HepG2 (cell line): Measurements from ENCODE around the gene SREBF1. TPM values are rescaled to one million over a fixed set of nuclear protein-coding genes. Genes with fewer than 3 reads are reported as not detected.

Experiments
- CAMTA2 ChIP-seq: sonication (generic); formaldehyde crosslinking; IDR thresholded peaks from 2 replicates; pipeline ENCODE4 v1.4.0; 2020; ENCODE audit warnings: mild to moderate bottlenecking, missing genetic modification reagents, borderline replicate concordance
- CEBPZ ChIP-seq: IDR thresholded peaks from 2 replicates; pipeline ENCODE4 v1.6.1; 2012; ENCODE audit warnings: low read length, improper control_type of control experiment
- CERS6 ChIP-seq: sonication (generic); formaldehyde crosslinking; IDR thresholded peaks from 2 replicates; pipeline ENCODE4 v1.5.0; 2020; ENCODE audit warnings: missing genetic modification reagents
- FOXP1 ChIP-seq, 2 experiments: fragments of 450-650 bp in 1 of 2; IDR thresholded peaks; 2 replicates each; pipeline ENCODE4 v1.6.1; 2017 to 2018; ENCODE audit warnings: antibody characterized with exemption in 1 of 2
- HIC2 ChIP-seq: sonication (generic); formaldehyde crosslinking; IDR thresholded peaks from 2 replicates; pipeline ENCODE4 v1.9.0; 2022; ENCODE audit warnings: low read depth, missing genetic modification reagents
- HIVEP1 ChIP-seq: sonication (generic); formaldehyde crosslinking; IDR thresholded peaks from 2 replicates; pipeline ENCODE4 v1.4.0; 2020; ENCODE audit warnings: mild to moderate bottlenecking, missing genetic modification reagents
- HOXA7 ChIP-seq: sonication (generic); formaldehyde crosslinking; IDR thresholded peaks from 2 replicates; pipeline ENCODE4 v1.8.1; 2022; ENCODE audit warnings: mild to moderate bottlenecking, missing genetic modification reagents, moderate library complexity
- KLF13 ChIP-seq: sonication (generic); formaldehyde crosslinking; IDR thresholded peaks from 2 replicates; pipeline ENCODE4 v1.4.0; 2020; ENCODE audit warnings: mild to moderate bottlenecking, missing genetic modification reagents
- LRRFIP1 ChIP-seq: sonication (generic); formaldehyde crosslinking; conservative IDR thresholded peaks from 2 replicates; pipeline ENCODE4 v1.4.0; 2020; ENCODE audit warnings: missing genetic modification reagents
- MED1 ChIP-seq: sonication (generic); formaldehyde crosslinking; IDR thresholded peaks from 2 replicates; pipeline ENCODE4 v1.4.0; 2020; ENCODE audit warnings: missing genetic modification reagents
- NFKBIZ ChIP-seq: IDR thresholded peaks from 2 replicates; pipeline ENCODE4 v1.6.1; 2018; ENCODE audit warnings: missing genetic modification reagents, missing compliant biosample characterization
- YEATS4 ChIP-seq: sonication (generic); formaldehyde crosslinking; IDR thresholded peaks from 2 replicates; pipeline ENCODE4 v1.4.0; 2020; ENCODE audit warnings: missing genetic modification reagents, borderline replicate concordance
- ZBTB42 ChIP-seq: sonication (generic); formaldehyde crosslinking; IDR thresholded peaks from 2 replicates; pipeline ENCODE4 v1.5.0; 2020; ENCODE audit warnings: mild to moderate bottlenecking, missing genetic modification reagents
- ZNF235 ChIP-seq: sonication (generic); formaldehyde crosslinking; IDR thresholded peaks from 2 replicates; pipeline ENCODE4 v1.8.1; 2023; ENCODE audit warnings: mild to moderate bottlenecking, missing genetic modification reagents, borderline replicate concordance
- ZNF264 ChIP-seq: sonication (generic); formaldehyde crosslinking; IDR thresholded peaks from 2 replicates; pipeline ENCODE4 v1.4.0; 2020; ENCODE audit warnings: missing genetic modification reagents
- ZNF329 ChIP-seq: sonication (generic); formaldehyde crosslinking; IDR thresholded peaks from 2 replicates; pipeline ENCODE4 v1.9.0; 2021; ENCODE audit warnings: low read depth, mild to moderate bottlenecking, missing genetic modification reagents
- ZNF335 ChIP-seq: sonication (generic); formaldehyde crosslinking; IDR thresholded peaks from 2 replicates; pipeline ENCODE4 v1.4.0; 2020; ENCODE audit warnings: missing genetic modification reagents
- ZNF33A ChIP-seq: sonication (generic); formaldehyde crosslinking; IDR thresholded peaks from 2 replicates; pipeline ENCODE4 v1.5.1; 2020; ENCODE audit warnings: missing genetic modification reagents, mild to moderate bottlenecking, moderate library complexity, borderline replicate concordance
- polyA plus RNA-seq, 8 experiments: library from polyadenylated mRNA; depleted of rRNA in 3 of 8; stranded (reverse) in 7 of 8; unstranded in 1 of 8; fragments of >200 nt; fragmentation: Illumina TruSeq in 4 of 8; extraction: Trizol in 4 of 8; gene quantifications; 2 replicates each; pipeline versions ENCODE4 v1.2.1 to v1.2.3, GENCODE V29; 2011 to 2016; ENCODE audit warnings: low read depth in 4 of 8, missing spikeins in 1 of 8, mixed read lengths in 1 of 8; ENCODE audit not compliant: insufficient read depth in 1 of 8
- total RNA-seq, 5 experiments: library from RNA; depleted of rRNA; stranded (reverse); fragments of >200 nt; fragmentation: Illumina TruSeq; extraction: Trizol; gene quantifications; 2 replicates each; pipeline ENCODE4 v1.2.3, GENCODE V29; 2016; ENCODE audit warnings: low read depth in 1 of 5

The SREBF1 gene
- total and polyA plus RNA-seq, 2 of the 13 experiments (the other 11 are each of a cell fraction or from before 2014, with no cell fraction given) = 34.3 to 38.0 TPM

GRCh38 chr17:17836250-17836817 lies 452 bp downstream of the SREBF1 start (continued):
- TF ChIP-seq LRRFIP1 (no peak), ZNF335 (CRISPR knock-in tag) (no peak), ZNF329 (CRISPR knock-in tag) (peak; percentile 70), HOXA7 (CRISPR knock-in tag) (no peak), HIVEP1 (peak; percentile 96), FOXP1 (IDR thresholded peaks at IDR 0.05) (no peak), FOXP1 (CRISPR knock-in tag; IDR thresholded peaks at IDR 0.05) (0 out of 2 replicates have a peak, but pooled peaks have one; percentile 16), ZNF235 (CRISPR knock-in tag) (peak; percentile 95; the same call in 1 of the 2 replicates), YEATS4 (CRISPR knock-in tag) (peak; percentile 98), MED1 (CRISPR knock-in tag) (peak; percentile 93), HIC2 (no peak), CEBPZ (no peak), ZNF264 (CRISPR knock-in tag) (peak; percentile 83; the same call in 1 of the 2 replicates), ZBTB42 (CRISPR knock-in tag) (peak; percentile 88; the same call in 1 of the 2 replicates), CERS6 (CRISPR knock-in tag) (no peak; the same call in 1 of the 2 replicates), KLF13 (CRISPR knock-in tag) (peak; percentile 27; the same call in 1 of the 2 replicates), CAMTA2 (CRISPR knock-in tag) (peak; percentile 86), NFKBIZ (CRISPR knock-in tag) (peak; percentile 93), ZNF33A (no peak)
